Colonic mucosa (tissue), 4 donors: ENCODE data around the gene MLX. TPM values are rescaled to one million over a fixed set of nuclear protein-coding genes. Genes with fewer than 3 reads are reported as not detected.
A peak's percentile ranks its signal among the peaks of the same experiment; 100 is the strongest.

Source experiments
- DNase-seq: peaks from one replicate; pipeline ENCODE4 v3.0.0-alpha.2; 2020
- H3K27ac ChIP-seq: fragments of 200-600 bp; one replicate; pipeline ENCODE4 v1.8.0; 2021
- H3K27me3 ChIP-seq: fragments of 200-600 bp; one replicate; pipeline ENCODE4 v1.8.0; 2021
- H3K36me3 ChIP-seq: fragments of 200-600 bp; one replicate; pipeline ENCODE4 v1.8.0; 2021
- H3K4me1 ChIP-seq: fragments of 200-600 bp; one replicate; pipeline ENCODE4 v1.8.0; 2021; ENCODE audit warnings: mild to moderate bottlenecking
- H3K4me3 ChIP-seq: fragments of 200-600 bp; one replicate; pipeline ENCODE4 v1.8.0; 2021
- H3K9ac ChIP-seq, 2 donors: one replicate each; pipeline ENCODE4 v1.7.0; 2013; ENCODE audit warnings: control low read depth in 2 of 2, low read depth in 2 of 2, low read length in 2 of 2
- H3K9me3 ChIP-seq: fragments of 200-600 bp; one replicate; pipeline ENCODE4 v1.8.0; 2021
- intact Hi-C: fragments of 100-400 bp; cut with DNase I; formaldehyde crosslinking; loops from one replicate; pipeline ENCODE4 v1.14.1; 2022
- total RNA-seq, 2 donors: library from RNA; stranded (reverse); fragmentation: NEBNext Ultra II Directional in 1 of 2; extraction: Animal tissue kit (Norgen Biotek cat#: 25700) in 1 of 2; gene quantifications; one replicate each; pipeline ENCODE4 v1.2.1, GENCODE V29; 2021
- TF ChIP-seq, protein P1 (sequence below): fragments of 200-600 bp; IDR thresholded peaks from one replicate; pipeline ENCODE4 v1.8.0; 2022; ENCODE audit warnings: antibody characterized with exemption, mild to moderate bottlenecking
- donor health status: healthy.
- donor health status: DM: no; HTN: no; CAD: no.
- donor health status: DM: no; HTN: no; CAD: no.

The MLX gene
- total RNA-seq, 2 donors from 2014 or later: 79.6 to 83.0 TPM

DNA sequence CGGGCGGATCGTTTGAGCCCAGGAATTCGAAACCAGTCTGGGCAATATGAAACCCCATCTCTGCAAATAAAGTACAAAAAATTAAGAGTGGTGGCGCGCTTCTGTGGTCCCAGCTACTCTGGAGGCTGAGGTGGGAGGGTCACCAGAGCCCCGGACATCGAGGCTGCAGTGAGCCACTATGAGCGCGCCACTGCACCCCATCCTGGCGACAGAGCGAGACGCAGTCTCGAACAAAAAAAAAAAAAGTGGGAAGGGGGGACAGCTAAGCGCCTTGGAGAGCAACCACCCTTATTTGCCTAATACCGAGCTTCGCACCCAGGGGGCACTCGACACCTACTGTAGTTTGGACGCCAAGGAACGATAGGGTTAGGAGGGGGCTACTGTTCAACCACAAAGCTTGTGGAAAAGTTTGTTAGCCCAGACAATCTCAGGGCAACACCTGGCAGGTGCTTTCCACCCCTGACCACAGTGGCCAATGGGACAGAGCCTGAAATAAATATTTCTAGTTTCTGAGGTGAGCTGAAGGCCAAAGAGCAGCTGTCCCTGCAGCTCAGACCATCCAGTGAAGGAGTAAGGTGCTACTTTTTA, 11.5 kb downstream of the MLX start:
- TF ChIP-seq, protein P1, sequence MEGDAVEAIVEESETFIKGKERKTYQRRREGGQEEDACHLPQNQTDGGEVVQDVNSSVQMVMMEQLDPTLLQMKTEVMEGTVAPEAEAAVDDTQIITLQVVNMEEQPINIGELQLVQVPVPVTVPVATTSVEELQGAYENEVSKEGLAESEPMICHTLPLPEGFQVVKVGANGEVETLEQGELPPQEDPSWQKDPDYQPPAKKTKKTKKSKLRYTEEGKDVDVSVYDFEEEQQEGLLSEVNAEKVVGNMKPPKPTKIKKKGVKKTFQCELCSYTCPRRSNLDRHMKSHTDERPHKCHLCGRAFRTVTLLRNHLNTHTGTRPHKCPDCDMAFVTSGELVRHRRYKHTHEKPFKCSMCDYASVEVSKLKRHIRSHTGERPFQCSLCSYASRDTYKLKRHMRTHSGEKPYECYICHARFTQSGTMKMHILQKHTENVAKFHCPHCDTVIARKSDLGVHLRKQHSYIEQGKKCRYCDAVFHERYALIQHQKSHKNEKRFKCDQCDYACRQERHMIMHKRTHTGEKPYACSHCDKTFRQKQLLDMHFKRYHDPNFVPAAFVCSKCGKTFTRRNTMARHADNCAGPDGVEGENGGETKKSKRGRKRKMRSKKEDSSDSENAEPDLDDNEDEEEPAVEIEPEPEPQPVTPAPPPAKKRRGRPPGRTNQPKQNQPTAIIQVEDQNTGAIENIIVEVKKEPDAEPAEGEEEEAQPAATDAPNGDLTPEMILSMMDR: peak; percentile 70
- Histone ChIP-seq H3K27me3 (no peaks in the 10 kb centered on the region), H3K27ac (peak overlapping the region; percentile 90), H3K4me1 (peaks cover 4% of the 10 kb centered on the region), H3K9me3 (no peaks in the 10 kb centered on the region), H3K4me3 (peak overlapping the region; percentile 61), H3K9ac (peak overlapping the region; percentile 71 to 98), H3K36me3 (peaks cover 19% of the 10 kb centered on the region)
- DNase-seq: peak; percentile 88
- intact Hi-C loops: no loop called here

GRCh38 chr17:42579794-42580551, 13.1 kb downstream of the MLX start:
- DNase-seq: no peak
- Histone ChIP-seq H3K36me3 (peaks cover 23% of the 10 kb centered on the region), H3K9me3 (no peaks in the 10 kb centered on the region), H3K27me3 (no peaks in the 10 kb centered on the region), H3K4me1 (peaks cover 4% of the 10 kb centered on the region), H3K27ac (no peak overlapping the region), H3K9ac (no peak overlapping the region), H3K4me3 (no peak overlapping the region)
- TF ChIP-seq, protein P1: no peak
- intact Hi-C loops: loop anchor here (10.0 kb wide), 1 partner anchor 105 kb away; the partner anchor contains the start of genes CCR10 and CNTNAP1

DNA sequence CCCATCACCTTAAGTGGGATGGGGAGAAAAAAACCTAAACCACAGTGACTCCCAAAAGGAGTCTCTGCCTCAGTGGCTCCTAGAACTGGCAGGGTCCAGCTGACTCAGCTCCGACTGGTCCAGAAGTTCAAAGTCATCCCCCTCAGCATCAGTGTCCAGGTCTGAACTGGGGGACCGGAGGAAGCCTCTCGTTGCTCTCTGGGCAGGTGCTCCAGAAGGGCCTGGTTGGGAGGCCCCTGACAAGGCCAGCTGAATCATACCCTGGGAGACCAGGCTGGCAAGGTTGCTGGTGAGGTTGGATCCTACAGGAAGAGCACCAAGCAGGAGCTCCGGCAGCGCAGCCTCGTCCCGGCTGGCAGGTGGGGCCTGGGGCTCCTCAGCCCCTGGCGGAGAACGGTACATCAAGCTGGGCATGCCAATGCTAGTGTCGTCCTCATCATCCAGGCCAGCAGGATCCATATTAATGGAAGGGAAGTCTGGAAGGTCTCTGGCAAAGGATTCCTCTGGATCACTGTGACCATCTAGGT, 14.9 kb downstream of the MLX start:
- Histone ChIP-seq H3K36me3 (peaks cover 29% of the 10 kb centered on the region), H3K9me3 (no peaks in the 10 kb centered on the region), H3K4me1 (peaks cover 4% of the 10 kb centered on the region), H3K9ac (no peak overlapping the region), H3K4me3 (no peak overlapping the region), H3K27ac (no peak overlapping the region), H3K27me3 (no peaks in the 10 kb centered on the region)
- DNase-seq: no peak
- TF ChIP-seq, protein P1: no peak
- intact Hi-C loops: loop anchor here (10.0 kb wide), 1 partner anchor 103 kb away; the partner anchor contains the start of genes CCR10 and CNTNAP1

- intact Hi-C loops: loop anchor here (10.0 kb wide), 1 partner anchor 100 kb away; the partner anchor contains the start of genes CCR10 and CNTNAP1
- H3K27ac ChIP-seq: no peak overlapping the region
- peaks cover 29% of the 10 kb centered on the region for H3K36me3 ChIP-seq
- H3K9ac ChIP-seq: no peak overlapping the region
- TF ChIP-seq, protein P1: no peak
- H3K4me3 ChIP-seq: no peak overlapping the region
- H3K4me1 ChIP-seq: no peaks in the 10 kb centered on the region
- no peak for DNase-seq
- no peaks in the 10 kb centered on the region for H3K27me3 ChIP-seq
- H3K9me3 ChIP-seq: no peaks in the 10 kb centered on the region
These were observed 18.0 kb downstream of the MLX start for GRCh38 chr17:42584880-42585279.

DNA sequence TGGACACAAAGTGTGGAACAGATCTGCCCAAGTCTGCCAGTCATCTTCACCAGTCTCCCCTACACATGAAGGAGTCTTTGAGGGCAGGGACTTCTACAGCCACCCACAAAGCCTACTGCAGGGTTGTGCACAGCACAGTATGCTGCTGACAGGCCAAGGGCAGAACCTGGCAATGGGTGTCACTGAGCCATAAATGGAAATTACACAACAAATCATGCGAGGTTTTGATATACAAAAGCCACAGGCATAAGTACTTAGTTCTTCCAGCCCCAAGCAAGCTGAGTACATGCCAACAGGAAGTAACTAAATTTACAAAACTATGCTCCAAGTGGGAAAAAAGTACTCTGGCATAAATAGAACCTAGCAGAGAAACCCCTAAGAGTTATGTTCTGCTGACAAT, 18.5 kb downstream of the MLX start:
- no peak for DNase-seq
- Histone ChIP-seq H3K27ac (no peak overlapping the region), H3K4me3 (no peak overlapping the region), H3K9ac (no peak overlapping the region), H3K9me3 (no peaks in the 10 kb centered on the region), H3K36me3 (peaks cover 29% of the 10 kb centered on the region), H3K4me1 (no peaks in the 10 kb centered on the region), H3K27me3 (no peaks in the 10 kb centered on the region)
- TF ChIP-seq, protein P1: no peak
- intact Hi-C loops: loop anchor here (10.0 kb wide), 1 partner anchor 99 kb away; the partner anchor contains the start of genes CCR10 and CNTNAP1
